Activated T-helper 1 cell treated with anti-CD3 and anti-CD28 coated beads, Interleukin-12 subunit alpha, Interleukin-12 subunit beta, Interleukin-2, Interleukin-4 antibody, amounts not matched to agents 30 ng/mL and 10 ng/mL and 1 ng/mL, durations not matched to agents 14 hours and 24 hours and 36 hours (primary cell): Measurements from ENCODE around the gene DLX5. TPM values are rescaled to one million over a fixed set of nuclear protein-coding genes. Genes with fewer than 3 reads are reported as not detected.
A peak's percentile ranks its signal among the peaks of the same experiment; 100 is the strongest.

Experiments
- DNase-seq: peaks from one replicate; pipeline ENCODE4 v3.0.0; 2021; ENCODE audit warnings: low spot score
- H3K27ac Mint-ChIP-seq: one replicate; pipeline ENCODE4 v1.8.0; 2021; ENCODE audit warnings: mild to moderate bottlenecking, mixed read lengths
- H3K27me3 Mint-ChIP-seq: one replicate; pipeline ENCODE4 v1.8.0; 2022; ENCODE audit warnings: mild to moderate bottlenecking, moderate library complexity, mixed read lengths; ENCODE audit not compliant: insufficient read depth
- H3K36me3 Mint-ChIP-seq: one replicate; pipeline ENCODE4 v1.8.0; 2021; ENCODE audit warnings: low read depth, mixed read lengths
- H3K4me1 Mint-ChIP-seq: one replicate; pipeline ENCODE4 v1.8.0; 2021; ENCODE audit warnings: low read depth, mixed read lengths
- H3K4me3 Mint-ChIP-seq: one replicate; pipeline ENCODE4 v1.8.0; 2021; ENCODE audit warnings: mild to moderate bottlenecking, moderate library complexity, mixed read lengths
- H3K9me3 Mint-ChIP-seq: one replicate; pipeline ENCODE4 v1.8.0; 2021; ENCODE audit warnings: mixed read lengths
- intact Hi-C: fragments of 100-400 bp; cut with micrococcal nuclease; formaldehyde crosslinking; loops from one replicate; pipeline ENCODE4 v1.15.1; 2024
- total RNA-seq: library from RNA; stranded (reverse); gene quantifications from 2 replicates; pipeline ENCODE4 v1.2.3, GENCODE V29; 2022

Gene DLX5
- total RNA-seq, 1 donor from 2014 or later = not detected

DNA sequence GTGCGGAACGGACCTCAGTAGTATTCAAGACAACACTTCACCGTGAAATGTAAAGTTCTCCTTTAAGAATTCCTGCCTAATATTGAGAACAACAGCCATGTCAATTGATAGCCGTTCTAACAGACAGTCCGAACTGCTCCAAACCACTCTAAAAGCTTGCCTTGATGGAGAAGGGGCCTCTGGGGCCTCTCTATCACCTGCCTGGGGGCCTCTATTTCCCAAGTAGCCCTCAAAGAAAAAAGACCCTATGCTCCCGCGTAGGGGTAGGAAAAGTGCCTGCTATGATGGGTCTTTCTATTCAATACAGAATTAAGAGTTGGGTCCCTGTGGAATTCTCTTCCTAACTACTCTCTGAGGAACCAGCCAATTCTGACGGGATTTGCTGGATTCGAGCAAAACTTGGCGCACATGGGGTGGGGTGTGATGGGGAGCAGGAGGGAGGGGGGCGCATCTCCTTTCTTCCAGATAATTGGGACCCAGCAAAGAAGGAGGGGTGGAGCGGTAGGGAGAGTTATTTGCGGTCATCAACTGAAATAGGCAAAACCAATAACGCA lies 27.6 kb downstream of the DLX5 start:
- H3K36me3 Mint-ChIP-seq = peaks cover 3% of the 10 kb centered on the region
- H3K9me3 Mint-ChIP-seq = no peaks in the 10 kb centered on the region
- H3K27ac Mint-ChIP-seq = peak overlapping the region; percentile 56
- no peaks in the 10 kb centered on the region for H3K4me1 Mint-ChIP-seq
- no peak for DNase-seq
- intact Hi-C loops = no loop called here
- no peak overlapping the region for H3K4me3 Mint-ChIP-seq
- H3K27me3 Mint-ChIP-seq = peaks cover 90% of the 10 kb centered on the region

DNA sequence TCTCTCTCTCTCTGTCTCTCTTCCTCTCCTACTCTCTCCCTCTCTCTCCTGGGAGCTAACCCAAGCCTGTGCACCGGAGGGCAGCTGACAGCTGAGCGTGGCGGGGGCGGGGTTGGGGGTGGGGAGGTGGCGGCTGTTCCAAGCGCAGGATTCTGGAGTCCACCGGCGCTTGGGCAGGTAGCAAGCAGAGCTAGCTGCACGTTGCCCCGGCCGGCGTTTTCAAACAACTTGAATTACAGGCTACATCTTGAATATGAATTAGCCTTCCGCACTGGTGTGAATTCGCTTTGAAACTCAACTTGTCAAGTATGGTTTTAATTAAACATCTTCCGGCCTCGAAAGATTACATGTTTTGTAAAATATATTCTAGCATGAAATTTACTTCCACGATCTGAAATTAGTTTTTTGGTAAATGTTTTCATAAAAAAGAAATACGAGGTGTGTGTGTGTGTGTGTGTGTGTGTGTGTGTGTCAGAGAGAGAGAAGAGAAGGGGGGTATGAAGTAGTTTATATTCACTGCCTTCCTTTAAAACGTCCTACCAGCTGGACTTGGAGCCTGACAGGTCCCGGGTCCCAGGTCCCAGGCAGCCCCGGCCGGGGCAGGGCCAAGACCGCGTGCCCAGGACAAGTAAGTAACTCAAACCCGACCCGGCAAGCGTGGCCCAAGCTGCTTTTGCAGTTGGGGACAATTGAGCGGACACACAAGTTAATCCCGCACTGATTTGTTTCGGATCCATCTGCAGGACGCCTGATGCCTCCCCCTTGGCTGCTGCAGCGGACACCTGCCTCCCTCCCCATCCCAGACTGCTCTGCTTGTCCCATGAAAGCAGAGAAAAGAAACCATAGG lies 28.3 kb downstream of the DLX5 start:
- Mint-ChIP-seq H3K36me3 (peaks cover 3% of the 10 kb centered on the region), H3K27ac (peak overlapping the region; percentile 56), H3K4me1 (no peaks in the 10 kb centered on the region), H3K4me3 (no peak overlapping the region), H3K9me3 (no peaks in the 10 kb centered on the region), H3K27me3 (peaks cover 91% of the 10 kb centered on the region)
- no peak for DNase-seq
- intact Hi-C loops = no loop called here

DNA sequence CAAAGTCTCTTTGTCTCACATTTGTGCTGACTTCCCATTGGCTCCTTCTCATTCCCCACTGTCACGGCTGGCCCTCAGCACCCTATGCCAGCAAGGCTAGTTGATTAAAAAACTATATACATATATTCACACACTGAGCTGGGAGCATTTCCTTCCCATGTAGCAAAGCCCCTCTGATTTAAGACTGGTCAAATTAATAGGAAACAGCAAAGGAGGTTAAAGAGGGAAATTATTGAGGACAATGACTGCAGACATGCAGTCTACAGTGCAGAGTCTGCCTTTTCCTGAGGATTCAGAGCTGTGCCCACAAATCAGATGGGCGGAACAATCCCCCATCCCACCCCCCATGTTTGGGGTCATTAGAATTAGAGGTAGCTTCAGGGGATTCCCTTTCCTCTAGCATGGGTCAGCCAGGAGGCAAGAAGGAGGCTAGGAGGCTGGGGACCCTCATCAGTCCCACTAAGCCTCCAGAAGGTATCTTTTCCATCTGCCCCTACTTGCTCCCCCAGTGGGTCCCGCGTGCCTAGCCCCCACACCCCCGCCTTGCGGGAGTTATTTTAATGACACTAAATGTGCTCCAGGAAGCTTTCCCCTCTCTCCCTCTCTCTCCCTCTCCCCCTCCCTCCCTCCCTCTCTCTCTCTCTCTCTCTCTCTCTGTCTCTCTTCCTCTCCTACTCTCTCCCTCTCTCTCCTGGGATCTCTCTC lies 29.1 kb downstream of the DLX5 start:
- H3K9me3 Mint-ChIP-seq = no peaks in the 10 kb centered on the region
- DNase-seq = no peak
- intact Hi-C loops = no loop called here
- H3K36me3 Mint-ChIP-seq = peaks cover 3% of the 10 kb centered on the region
- H3K27ac Mint-ChIP-seq = no peak overlapping the region
- no peak overlapping the region for H3K4me3 Mint-ChIP-seq
- H3K4me1 Mint-ChIP-seq = no peaks in the 10 kb centered on the region
- H3K27me3 Mint-ChIP-seq = peaks cover 90% of the 10 kb centered on the region

DNA sequence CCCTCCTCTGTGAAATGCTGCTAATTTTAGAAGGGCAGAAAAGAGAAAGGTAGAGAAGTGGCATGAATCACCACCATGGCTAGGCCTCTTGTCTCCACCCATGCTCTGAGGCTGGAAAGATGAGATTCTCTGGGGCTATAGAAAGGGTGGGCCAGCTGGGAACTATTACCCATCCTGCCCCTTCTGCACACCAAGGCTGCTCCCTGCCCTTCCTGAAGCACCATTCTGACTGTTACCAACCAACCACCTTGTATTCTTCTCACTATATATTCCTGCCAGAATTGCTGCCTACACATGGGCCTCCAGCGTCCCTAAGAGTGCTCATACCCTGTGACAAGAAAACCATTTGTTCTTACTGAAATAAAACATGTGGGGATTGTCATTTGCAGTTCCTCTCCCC lies 30.7 kb downstream of the DLX5 start:
- Mint-ChIP-seq H3K9me3 (no peaks in the 10 kb centered on the region), H3K27me3 (peaks cover 89% of the 10 kb centered on the region)

DNA sequence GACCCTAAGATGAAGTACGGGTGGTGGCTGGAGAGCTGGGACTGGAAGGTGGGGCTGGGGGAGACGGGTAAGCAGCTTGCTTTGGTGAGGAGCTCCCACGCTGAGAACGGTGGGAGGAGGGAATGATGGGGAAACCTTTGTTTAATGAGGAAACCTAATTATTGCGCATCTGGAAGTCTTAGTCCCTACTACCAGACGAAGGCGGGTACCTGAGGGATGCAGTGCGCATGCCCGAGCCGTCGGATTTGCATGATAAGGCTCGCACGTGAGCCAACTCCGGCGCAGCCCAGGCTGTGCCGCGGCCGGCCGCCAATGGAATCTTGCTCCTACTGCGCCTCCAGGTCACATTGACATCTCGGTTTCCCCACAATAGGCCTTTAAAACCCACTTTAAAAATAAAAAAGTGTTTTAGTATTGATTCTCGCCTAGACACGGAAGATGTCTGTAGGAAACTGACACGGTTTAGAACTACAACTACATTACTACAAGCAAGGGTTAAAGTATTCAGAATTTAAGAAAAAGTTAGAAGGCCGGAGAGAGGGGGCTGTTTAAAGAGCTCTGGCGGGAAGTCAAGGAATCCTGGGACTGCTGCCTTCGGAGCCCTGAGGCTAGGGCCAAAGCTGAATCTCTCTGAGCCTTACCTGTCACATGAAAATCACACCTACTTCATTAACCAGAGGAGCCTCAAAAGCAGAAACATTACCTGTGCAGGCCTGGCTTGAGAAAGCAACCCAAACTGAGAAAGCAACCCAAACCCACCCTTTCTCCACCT lies 31.4 kb downstream of the DLX5 start:
- no peaks in the 10 kb centered on the region for H3K4me1 Mint-ChIP-seq
- DNase-seq = no peak
- H3K27me3 Mint-ChIP-seq = peaks cover 89% of the 10 kb centered on the region
- no peak overlapping the region for H3K27ac Mint-ChIP-seq
- no peak overlapping the region for H3K4me3 Mint-ChIP-seq
- intact Hi-C loops = loop anchor here (5.0 kb wide), 1 partner anchor 34 kb away; no protein-coding TSS in a partner anchor
- no peaks in the 10 kb centered on the region for H3K9me3 Mint-ChIP-seq
- peaks cover 1% of the 10 kb centered on the region for H3K36me3 Mint-ChIP-seq

More for the DNA sequence above, 30.7 kb downstream of the DLX5 start:
- no peak overlapping the region for H3K4me3 Mint-ChIP-seq
- peaks cover 1% of the 10 kb centered on the region for H3K36me3 Mint-ChIP-seq
- intact Hi-C loops = loop anchor here (5.0 kb wide), 1 partner anchor 33 kb away; no protein-coding TSS in a partner anchor
- H3K27ac Mint-ChIP-seq = no peak overlapping the region
- no peaks in the 10 kb centered on the region for H3K4me1 Mint-ChIP-seq
- no peak for DNase-seq

DNA sequence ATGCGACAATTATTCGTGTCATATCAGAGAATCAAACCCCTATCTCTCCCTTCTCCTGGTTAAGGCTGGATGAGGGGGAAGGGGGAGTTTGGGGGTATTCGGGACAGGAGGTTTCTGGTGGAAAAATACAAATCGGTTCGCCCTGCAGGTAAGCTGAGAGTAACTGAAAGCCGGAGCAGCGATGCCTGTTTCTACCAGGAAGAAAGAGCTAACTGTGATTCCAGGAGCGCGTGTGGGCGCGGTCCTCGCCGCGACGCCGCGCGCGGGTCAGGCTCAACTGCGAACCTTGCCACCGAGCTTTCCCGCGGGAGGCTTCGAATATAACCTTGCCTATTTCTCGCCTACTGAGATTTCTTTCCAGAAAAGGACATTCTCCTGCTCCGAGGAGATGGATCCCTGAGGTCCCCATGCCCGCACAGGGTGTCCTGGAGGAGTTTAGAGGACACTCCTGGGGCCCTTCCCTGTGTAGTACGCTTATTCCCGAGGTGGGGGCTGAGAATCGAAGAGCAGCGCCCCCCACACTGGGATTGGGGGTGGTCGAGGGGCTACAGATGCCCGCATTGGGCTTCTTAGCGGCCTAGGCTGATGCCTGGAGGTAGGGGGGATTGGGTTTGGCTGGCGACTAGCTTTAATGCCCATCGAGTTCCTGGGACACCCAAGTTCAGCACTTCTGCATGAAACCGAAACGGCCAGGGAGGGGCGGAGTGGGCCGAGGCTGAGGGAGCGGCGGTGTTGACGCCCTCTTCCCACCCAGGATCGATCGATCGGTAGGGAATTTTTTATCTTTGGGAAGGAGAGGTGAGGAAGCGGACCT lies 32.2 kb downstream of the DLX5 start:
- no peak for DNase-seq
- Mint-ChIP-seq H3K9me3 (no peaks in the 10 kb centered on the region), H3K27me3 (peaks cover 82% of the 10 kb centered on the region), H3K4me3 (no peak overlapping the region), H3K27ac (no peak overlapping the region), H3K36me3 (peaks cover 1% of the 10 kb centered on the region), H3K4me1 (no peaks in the 10 kb centered on the region)
- intact Hi-C loops = loop anchor here (5.0 kb wide), 1 partner anchor 35 kb away; no protein-coding TSS in a partner anchor

DNA sequence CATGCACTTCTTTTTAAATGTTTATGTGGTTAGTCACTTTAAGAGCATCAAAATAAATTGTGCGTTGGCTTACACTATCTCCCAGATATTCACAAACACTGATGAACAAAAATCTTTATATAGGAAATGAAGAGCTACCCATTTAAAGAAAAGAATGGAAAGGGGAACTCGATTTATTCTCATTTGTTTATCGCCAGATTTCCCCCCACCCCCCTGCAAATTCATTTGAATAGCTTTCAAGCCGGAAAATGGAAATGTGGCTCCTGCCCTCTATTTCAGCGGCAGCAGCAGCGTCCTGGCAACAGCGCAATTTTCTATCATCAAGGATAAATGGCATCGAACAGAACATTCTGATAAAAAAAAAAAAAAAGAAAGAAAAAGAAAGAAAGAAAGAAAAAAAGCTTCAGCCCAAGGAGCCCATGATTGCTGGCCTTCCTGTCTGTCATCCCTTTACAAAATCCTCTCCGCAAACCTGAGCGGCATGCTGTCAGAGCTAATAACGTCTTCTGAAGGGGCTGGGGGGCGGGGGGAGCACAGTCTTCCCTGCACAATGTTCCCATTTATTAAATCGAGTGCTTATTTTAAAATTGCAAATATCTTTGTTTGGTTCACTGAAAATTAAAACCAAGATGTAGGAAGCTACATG lies 33.0 kb downstream of the DLX5 start:
- Mint-ChIP-seq H3K9me3 (no peaks in the 10 kb centered on the region), H3K27me3 (peaks cover 81% of the 10 kb centered on the region), H3K36me3 (peaks cover under 1% of the 10 kb centered on the region), H3K4me3 (no peak overlapping the region), H3K27ac (no peak overlapping the region), H3K4me1 (no peaks in the 10 kb centered on the region)
- intact Hi-C loops = loop anchor here (5.0 kb wide), 1 partner anchor 36 kb away; no protein-coding TSS in a partner anchor
- no peak for DNase-seq

DNA sequence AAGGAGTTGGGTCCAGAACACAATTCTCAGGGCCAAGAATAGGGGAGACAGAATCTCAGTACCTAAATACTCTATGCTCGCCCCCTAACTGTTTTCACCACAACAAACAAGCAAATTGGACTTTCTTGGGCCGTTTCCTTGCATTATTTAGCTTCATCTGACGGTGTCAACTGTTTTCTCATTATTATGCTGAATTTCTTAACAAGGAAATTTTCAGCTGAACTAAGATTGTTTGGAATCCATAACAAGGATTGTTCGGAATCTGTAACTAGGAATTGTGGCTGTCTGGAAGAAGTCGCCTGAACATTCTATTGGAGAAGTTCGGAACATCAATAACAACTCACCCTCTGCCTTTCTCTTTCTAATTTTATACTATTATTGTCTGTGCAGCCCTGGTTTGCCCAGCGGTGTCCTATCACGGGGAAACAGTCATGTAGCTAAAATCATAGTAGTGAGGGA lies 34.7 kb downstream of the DLX5 start:
- H3K4me1 Mint-ChIP-seq = no peaks in the 10 kb centered on the region
- H3K27ac Mint-ChIP-seq = no peak overlapping the region
- intact Hi-C loops = loop anchor here (5.0 kb wide), 1 partner anchor 37 kb away; no protein-coding TSS in a partner anchor
- H3K27me3 Mint-ChIP-seq = peaks cover 69% of the 10 kb centered on the region
- H3K4me3 Mint-ChIP-seq = no peak overlapping the region
- no peaks in the 10 kb centered on the region for H3K9me3 Mint-ChIP-seq
- DNase-seq = no peak
- H3K36me3 Mint-ChIP-seq = no peaks in the 10 kb centered on the region

DNA sequence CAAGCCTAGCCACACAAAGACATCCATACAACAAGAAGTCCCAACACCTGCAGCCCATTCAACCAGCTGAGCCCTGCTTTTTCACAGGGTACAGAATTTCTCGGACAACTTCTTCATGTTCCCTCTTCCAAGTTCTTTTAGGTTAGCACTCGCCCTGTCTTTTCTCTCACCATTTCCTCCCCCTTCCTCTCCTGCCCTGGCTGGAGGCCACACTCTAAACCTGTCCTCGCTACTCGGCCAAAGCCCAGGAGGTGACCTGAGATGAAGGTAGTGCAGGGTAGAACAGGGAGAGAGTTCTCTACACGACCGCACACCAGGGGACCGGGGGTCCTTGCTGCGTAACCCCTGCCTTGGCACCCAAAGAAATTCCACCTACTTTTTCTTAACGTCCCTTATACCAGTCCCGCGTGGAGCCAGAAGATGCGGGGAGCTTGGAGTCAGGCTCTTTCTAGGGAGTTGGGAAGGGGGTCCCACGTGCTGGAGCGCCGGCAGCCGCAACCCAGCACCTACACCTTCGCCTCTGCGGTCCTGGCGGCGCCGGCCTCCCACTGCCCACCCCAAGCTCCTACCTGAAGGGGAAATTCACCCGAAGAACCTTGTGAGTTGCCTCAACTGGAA lies 35.3 kb downstream of the DLX5 start:
- intact Hi-C loops = no loop called here
- no peaks in the 10 kb centered on the region for H3K4me1 Mint-ChIP-seq
- peaks cover 65% of the 10 kb centered on the region for H3K27me3 Mint-ChIP-seq
- H3K36me3 Mint-ChIP-seq = no peaks in the 10 kb centered on the region
- H3K27ac Mint-ChIP-seq = no peak overlapping the region
- no peaks in the 10 kb centered on the region for H3K9me3 Mint-ChIP-seq
- DNase-seq = no peak
- H3K4me3 Mint-ChIP-seq = no peak overlapping the region

DNA sequence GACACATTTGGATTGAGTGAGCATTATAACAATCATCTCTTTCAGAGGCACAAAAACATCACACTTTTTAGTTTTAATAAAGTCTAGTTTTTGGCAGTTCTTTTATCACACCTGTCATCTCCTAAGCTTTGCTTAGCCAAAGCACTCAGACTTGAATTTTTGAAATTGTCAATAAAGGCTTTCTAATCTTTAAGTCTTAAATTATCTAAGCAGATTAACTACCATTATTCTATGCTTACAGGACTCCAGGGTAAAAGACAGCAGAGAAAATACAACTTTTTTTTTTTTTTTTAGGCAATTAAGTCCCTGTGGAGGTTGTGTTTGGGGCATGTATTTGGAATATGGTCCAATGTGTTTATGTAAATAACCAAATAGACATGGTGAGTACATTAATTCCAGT lies 36.9 kb downstream of the DLX5 start:
- H3K36me3 Mint-ChIP-seq = no peaks in the 10 kb centered on the region
- no peak overlapping the region for H3K27ac Mint-ChIP-seq
- peaks cover 58% of the 10 kb centered on the region for H3K27me3 Mint-ChIP-seq
- intact Hi-C loops = no loop called here
- no peaks in the 10 kb centered on the region for H3K9me3 Mint-ChIP-seq
- no peaks in the 10 kb centered on the region for H3K4me1 Mint-ChIP-seq
- DNase-seq = no peak
- H3K4me3 Mint-ChIP-seq = no peak overlapping the region

DNA sequence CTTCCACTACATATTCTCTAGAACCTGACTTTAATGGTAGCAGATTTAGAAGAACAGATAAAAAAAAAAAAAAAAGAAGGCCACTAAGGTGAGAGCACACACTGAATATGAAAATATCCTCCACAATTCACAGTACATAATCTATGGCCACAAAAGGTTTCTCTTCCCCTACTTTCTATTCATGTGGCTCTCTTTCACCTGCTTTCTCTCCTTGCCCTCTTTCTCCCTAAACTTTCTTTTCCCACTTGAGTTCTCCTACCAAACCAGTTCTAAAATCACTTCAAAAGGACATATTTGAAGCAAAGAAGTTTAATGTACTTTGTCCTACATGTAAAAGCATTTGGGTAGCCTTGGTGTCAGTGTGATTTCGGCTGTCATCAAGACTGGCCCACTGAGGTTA lies 37.7 kb downstream of the DLX5 start:
- no peaks in the 10 kb centered on the region for H3K4me1 Mint-ChIP-seq
- no peaks in the 10 kb centered on the region for H3K36me3 Mint-ChIP-seq
- no peak overlapping the region for H3K27ac Mint-ChIP-seq
- H3K27me3 Mint-ChIP-seq = peaks cover 50% of the 10 kb centered on the region
- intact Hi-C loops = no loop called here
- DNase-seq = no peak
- no peak overlapping the region for H3K4me3 Mint-ChIP-seq
- no peaks in the 10 kb centered on the region for H3K9me3 Mint-ChIP-seq
